GDM1 (cell line): ENCODE measurements around the gene SUN1.
"Not testable (repeated sequence)": the region's sequence is repeated elsewhere in the genome, so short reads cannot be mapped to it uniquely, and the experiment has no call there.

Experiments used
- DNase-seq: peaks from one replicate; lab custom pipeline; 2025; lab: John Stamatoyannopoulos, UW

Gene SUN1

DNA sequence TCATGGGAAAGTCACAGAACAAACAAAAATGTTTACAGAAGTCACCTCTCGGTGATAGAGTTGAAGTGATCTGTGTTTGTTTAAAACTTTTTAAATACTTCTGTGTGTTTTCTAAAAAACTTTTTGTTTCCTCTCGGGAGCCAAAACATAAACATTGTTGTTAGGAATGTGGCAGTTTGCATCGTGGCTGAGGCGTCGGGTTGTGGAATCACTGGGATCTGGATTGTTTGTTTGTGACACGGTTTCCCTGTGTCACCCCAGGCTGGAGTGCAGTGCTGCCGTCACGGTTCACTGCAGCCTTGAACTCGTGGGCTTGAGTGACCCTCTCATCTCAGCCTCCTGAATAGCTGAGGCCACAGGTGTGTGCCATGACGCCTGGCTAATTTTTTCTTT lies 29.0 kb upstream of the SUN1 start:
- no peak for DNase-seq

DNA sequence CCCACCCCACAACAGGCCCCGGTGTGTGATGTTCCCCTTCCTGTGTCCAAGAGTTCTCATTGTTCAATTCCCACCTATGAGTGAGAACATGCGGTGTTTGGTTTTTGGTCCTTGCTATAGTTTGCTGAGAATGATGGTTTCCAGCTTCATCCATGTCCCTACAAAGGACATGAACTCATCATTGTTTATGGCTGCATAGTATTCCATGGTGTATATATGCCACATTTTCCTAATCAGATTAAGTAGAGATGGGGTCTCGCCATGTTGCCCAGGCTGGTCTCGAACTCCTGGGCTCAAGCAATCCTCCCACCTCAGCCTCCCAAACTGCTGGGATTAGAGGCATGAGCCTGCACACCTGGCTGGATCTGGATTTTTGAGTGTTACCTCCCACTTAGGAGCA lies 28.5 kb upstream of the SUN1 start:
- DNase-seq, result not testable (repeated sequence)

DNA sequence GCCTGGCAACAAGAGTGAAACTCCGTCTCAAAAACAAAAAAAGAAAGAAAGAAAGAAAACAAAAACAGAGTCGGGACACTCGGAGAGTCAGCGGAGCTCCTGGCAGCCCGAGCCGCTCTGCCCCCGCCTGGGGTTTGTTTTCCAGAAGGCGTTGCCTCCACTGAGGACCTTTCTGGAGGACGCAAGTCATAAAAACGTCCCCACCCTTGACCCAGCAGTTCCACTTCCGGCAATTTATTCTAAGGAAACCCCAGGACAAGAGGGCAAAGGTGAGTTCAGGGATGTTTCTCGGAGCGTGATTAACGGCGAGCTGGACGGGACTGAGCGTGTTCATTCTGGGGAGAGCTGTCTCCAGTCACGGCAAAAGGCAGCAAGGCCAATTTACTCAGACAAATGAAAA lies 27.0 kb upstream of the SUN1 start:
- DNase-seq, result no peak

DNA sequence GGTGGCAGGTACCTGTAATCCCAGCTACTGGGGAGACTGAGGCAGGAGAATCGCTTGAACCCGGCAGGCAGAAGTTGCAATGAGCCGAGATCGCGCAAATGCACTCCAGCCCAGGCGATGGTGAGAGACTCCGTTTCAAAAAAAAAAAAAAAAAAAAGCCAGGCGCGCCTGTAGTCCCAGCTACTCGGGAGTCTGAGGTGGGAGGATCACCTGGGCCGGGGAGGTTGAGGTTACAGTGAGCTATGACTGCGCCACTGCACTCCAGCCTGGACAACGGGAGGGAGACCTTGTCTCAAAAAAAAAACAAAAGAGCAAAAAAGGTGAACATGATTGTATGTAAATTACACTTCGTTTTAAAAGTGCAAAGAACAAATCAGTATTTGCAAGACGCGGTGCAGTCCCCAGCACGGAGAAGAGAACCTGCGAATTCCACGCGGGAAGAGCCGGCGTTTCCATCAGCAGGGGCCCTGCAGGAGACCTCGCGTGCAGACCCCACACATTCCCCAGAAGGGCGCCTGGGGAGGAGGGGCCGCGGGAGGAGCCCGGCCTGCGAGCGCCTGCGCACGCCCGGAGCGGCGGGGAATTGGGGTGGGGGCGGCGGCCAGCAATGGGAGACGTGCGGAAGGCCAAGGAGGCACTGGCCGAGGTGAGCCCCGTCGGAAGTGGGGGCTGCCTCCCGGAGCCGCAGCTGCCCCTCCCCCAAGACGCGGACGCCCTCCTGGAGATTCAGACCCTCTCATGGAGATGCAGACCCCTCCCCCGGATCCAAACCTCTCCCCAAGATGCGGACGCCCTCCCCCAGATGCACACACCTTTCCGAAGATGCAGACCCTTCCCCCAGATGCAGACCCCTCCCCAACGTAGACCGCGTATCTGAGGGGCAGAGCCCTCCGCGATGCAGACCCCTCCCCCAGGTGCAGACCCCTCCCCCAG lies 16.7 kb upstream of the SUN1 start:
- no peak for DNase-seq

DNA sequence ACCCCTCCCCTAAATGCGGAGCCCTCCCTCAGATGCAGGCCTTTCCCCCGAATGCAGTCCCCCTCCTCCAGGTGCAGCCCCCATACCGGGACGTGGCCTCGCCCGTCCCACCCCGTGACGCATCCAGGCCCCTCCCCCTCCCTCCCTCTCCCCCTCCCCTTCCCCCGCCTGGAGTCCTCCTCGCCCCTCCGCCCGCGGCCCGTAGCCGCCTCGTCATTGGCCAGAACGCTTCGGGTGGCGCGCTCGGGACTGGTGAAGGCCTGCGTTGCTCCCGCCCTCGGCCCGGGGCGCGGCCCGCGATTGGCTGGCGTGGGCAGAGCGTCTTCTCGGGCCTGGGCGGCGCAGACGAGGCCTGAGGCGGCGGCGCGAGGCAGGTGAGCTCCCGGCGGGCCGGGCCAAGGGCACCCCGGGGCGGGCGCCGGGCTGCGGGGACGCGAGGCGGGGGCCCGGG lies 16.0 kb upstream of the SUN1 start:
- DNase-seq, result peak; percentile 95

DNA sequence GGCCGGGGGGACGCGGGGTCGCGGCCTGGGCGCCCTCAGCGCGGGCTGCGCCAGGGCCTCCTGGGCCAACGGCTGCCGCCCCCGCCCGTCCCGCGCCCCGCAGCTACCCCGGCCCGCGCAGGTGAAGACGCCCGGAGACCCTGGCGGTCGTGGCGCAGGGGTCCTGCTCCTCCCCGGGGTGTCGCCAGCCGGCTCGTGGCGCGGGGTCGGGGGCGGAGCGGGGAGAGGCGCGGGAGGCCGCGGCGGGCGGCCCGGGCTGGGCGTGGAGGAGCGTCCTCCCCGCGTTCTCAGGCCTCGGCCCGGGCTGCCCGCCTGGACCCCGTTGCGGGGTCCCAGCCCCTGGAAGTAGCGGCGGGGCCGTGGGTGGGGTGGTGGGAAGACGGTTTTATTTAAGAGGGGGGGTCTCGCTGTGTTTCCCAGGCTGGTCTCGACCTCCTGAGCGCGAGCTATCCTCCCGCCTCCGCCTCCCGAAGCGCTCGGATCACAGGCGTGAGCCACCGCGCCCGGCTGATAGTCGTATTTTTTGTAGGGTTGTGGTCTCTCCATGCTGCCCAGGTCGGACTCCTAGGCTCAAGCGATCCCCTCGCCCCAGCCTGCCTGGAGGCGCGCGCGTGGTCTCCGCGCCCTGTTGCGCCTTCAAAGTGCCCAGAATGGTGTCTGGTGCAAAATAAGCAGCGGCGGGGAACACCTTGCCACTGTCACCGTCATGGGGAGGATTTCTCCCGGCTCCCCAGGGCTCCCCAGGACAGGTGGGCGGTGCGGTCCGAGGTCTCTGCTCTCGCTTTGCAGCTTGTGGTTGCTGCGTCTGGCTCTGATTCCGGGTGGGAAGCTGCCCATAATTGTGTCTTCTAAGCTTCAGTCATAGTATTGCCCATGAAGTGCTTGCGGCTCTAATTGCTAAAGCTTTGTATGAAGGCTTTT lies 15.3 kb upstream of the SUN1 start:
- DNase-seq, result no peak

DNA sequence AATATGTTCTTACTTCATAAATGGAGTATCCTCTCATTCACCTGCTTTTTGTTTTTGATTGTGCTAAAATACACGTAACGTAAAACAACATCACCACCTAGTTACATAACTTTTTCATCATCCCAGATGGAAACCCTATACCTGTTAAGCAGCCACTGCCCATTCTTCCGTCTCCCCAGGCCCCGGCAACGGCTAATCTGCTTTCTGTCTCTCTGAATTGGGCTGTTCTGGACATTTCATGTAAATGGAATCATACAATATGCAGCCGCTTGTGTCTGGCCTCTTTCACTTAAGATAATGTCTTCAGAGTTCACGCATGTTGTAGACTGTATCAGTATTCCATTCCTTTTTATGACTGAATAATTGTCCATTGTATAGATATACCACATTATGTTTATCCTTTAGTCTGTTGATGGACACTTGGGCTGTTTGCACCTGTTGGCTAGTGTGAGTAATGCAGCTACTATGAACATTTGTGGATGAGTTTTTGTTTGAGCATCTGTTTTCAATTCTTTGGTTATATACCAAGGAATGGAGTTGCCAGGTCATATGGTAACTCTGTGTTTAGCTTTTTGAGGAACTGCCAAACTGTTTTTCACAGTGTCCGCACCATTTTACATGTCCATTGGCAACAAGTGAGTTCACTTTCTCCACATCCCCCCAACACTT lies 14.1 kb upstream of the SUN1 start:
- no peak for DNase-seq

DNA sequence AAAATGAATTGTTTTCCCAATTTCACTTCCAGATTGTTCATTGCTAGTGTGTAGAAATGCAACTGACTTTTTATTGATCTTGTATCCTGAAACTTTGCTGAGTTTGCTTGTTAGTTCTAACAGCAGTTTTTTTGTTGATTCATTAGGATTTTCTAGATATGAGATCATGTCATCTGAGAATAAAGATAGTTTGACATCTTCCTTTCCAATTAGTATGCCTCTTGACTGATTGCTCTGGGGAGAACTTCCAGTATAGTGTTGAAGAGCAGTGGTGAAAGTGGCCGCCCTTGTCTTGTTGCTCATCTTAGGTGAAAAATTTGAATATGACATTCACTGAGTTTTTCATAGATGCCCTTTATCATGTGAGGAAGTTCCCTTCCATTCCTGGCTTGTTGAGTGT lies 11.9 kb upstream of the SUN1 start:
- no peak for DNase-seq

DNA sequence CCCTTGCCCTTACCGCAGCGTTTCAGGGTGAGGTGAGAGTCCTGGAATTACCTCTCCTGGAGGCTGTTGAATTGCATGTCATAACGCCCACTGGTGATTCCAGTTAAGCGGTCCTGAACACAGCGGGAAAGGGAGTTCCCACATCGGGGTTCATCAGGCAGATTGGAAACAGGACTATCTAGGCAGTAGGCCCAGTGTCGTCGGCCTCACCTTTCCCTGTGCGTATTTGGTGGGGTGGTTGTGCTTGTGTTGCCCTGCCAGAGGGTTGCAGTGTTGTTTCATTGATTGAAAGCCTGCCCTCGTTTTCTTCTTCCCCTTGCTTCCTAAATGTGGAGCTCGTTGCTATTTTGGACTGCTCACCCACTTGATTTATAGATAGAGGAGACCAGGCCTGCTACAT lies 10.6 kb upstream of the SUN1 start:
- DNase-seq, result no peak

DNA sequence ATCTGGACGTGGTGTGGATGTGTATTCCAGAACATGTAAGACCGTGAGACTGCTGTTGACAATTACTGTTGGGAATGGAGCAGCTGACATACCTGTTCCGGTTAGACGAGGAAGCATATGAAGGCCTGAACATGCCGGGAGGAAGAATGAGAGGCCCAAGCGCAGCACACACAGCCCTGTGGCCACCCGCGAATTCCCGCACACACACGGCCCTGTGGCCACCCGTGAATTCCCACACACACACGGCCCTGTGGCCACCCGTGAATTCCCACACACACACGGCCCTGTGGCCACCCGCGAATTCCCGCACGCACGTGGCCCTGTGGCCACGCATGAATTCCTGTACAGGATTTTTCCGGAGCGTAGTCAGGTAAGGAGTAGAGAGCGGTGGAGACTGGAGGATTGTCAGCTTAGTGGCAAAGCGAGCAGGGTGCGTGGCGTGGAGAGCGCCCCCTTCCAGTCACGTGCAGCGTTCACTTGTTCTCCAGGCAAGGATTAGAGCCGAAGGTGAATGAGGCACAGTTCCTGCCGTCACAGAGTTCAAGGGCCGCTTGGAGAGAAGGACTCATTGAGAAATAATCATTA lies 9.5 kb upstream of the SUN1 start:
- no peak for DNase-seq

DNA sequence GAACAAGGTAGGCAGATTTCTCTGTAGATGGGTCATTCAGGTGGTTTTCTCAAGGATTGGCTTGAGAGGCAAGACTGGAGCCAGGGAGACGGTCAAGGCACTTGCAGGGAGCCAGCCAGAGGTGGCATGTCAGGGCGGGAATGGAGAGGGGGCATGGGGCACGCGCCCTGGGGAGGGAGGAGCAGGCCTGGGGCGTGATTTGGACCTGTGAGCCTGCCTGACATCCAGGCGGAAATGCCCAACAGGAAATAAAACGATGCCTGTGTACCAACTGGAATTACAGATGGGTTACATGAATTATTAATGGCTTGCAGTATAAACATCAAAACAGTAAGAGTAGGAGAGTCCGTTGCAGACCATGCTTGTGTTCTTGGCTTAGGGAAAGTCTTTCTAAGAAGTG lies 8.6 kb upstream of the SUN1 start:
- DNase-seq, result no peak

DNA sequence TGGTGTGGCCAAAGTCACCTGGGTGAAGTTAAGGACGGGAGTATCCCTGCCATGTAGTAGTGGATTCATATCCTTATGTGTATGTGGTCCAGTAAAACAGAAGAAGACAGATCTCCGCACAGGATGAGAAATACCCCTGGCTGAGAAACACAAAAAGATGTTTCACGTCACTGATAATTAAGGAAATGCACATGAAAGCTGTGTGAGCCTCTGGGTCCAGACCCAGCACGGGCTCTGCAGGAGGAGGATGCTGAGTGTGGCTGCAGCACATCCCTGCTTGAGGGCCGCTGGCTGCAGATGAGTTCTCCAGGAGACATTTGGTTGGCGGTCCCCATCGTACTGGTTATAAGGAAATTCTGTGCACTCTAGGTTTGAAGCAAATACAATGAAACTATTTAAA lies 8.2 kb upstream of the SUN1 start:
- DNase-seq, result no peak

DNA sequence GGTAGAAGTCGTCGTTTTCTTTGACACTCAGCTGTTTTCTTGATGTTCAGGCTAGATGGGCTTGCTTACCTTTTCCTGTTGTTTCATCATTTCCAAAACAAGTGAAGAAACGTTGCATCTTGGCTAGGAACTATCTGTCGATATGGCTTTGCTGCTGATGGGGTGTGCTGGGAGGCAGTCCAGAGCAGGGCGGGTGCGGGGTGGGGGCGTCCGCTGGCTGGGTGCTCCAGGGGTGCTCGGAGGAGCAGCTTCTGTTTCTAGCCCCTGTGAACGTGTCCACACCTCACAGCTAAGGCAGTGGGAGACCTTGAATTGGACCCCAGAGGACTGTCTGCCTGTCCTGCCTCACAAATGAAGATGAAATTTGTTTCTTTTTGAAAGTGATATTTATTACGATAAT lies 7.6 kb upstream of the SUN1 start:
- no peak for DNase-seq

DNA sequence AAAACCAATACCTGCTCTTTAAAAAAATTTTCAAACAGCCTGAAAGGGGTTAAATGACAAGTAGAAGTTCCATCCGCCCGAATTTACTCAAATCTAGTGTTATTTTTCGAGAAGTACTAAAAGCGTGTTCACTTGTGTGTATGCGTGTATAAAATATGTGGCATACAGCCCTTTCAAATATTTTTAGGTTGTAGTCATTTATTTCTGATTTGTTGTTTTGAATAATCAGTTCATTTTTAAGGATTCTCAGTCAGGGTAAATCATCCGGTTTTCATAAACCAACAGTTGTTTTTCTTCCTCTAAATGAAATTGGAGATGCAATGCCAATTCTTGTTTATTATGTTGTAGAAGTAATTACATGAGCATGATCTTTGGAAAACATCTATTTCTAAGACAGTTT lies 6.9 kb upstream of the SUN1 start:
- no peak for DNase-seq

DNA sequence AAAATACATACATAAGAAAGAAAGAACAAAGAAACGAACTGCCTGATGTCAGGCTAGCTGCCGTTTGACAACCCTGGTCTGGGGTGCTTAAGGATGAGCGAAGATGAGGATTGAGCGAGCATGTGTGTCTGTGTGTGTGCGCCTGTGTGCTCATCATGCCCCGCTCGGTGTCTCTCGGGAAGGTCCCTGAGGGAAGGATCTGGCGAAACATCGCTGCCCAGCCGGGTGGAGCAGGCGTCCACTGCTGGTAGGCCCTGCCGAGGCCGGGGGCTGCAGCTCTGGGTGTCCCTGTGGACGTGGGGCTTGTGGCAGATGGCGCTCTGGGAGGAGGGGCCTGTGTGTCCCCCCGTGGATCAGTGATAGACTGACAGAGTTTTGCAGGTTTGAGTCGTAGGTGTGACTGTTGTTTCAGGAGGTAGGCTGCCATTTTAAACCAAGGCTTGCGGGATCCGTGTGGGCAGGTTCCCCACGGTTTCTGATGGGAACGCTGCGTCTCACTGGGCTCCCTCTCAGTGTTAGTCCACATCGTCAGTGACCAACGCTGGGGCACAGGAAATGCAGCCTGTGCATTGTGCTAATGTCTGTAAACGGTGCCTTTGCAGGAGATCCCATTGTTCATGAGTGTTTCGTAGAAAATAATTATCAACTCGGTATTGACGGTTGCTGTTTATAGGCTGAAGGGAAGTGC lies 5.9 kb upstream of the SUN1 start:
- no peak for DNase-seq

DNA sequence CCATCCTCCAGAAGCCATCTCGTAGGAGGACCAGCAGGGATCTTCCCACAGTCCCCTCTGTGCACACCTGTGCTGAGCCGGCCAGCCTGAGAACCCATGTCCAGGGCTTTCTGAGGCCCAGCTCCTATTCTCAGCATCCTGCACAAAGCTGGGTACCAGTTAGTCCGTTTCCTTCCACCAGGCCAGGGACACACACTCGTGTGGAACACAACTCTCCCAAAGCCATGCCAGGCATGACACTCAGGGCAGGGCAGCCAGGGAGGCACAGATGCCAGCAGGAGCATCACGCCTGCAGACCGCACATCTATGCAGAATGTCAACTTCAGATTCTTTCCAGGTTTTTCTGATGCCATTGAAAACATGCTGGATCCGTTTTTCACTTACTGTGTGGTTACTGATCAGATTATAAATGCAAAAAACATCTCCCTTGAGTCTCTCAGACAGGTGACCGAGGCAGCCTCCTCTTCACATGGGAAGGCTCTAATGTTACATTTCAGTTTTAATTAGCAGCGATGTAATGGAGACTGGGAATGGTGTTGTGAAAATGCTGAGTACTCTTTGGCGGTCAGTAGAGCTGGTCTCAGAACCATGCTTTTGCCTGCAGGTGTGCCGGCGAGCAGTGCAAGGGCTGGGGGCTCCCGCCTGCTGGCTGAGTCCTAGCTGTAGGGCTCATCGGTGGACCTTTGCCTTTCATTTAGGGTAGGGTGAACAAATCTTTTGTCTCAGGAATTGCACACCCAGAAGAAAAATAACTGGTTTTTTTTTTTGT lies 3.3 kb upstream of the SUN1 start:
- no peak for DNase-seq

DNA sequence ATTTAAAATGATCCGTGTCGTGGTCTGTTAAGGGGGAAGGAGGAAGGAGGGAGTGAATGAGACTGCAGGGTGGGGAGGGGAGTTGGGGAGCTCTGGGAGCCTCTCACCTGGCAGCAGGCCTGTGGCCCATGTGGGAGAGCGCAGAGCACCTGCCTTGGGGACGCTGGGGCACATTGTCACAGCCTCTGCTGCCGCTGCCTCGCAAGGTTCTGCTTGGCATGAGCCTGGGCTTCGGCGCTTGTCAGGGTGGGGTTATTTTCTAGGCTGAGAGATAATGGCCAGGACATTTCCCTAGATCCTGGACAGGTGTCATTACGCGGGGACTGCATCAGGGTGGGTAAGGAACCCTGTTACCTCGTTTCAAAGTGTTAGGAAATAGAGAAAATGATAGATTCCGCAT lies 2.2 kb upstream of the SUN1 start:
- DNase-seq, result no peak

DNA sequence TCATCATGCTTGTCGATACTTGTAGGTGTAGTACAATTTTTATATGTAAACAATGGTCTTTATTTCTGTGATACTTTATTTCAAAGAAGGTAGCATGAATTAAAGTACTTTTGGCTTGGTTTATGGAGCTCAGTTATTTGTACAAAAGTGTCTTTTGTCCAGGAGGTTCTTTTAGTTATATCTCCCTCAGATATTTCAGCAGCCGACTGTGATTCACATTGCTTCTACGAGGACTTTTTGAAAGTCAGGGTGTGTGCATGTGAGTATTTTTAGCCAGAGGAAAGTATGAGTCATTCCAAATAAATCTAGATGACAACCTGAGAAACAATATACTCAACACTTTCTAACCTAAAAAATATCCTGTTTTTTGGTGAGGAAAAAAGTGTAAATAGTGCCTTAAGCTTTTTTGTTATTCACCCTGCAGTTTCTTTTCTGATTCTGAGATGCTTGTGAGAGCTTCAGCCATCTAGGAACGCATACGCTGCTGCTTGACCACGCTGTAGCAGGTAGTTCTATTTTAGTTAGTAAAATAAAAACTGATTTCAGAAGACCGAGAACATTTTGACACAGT lies 595 bp upstream of the SUN1 start:
- no peak for DNase-seq

DNA sequence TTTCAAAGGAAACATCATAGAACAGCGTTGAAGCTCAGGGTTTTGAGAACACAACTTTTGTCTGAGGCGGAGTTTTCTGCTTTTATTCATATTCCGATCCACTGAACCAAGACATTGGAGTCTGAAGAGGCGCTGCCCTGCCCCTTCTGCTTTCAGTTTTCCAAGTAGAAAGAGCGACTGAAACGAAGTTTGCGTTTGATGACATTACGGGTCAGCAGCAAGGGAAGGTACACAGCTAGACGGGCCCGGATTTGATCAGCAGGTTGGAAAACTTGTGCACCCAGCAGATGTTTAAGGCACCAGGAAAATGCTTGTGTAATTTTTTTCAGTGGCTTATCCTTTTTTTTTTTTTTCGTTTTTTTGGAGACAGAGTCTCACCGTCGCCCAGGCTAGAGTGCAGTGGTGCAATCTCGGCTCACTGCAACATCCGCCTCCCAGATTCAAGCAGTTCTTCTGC lies 720 bp downstream of the SUN1 start:
- no peak for DNase-seq

DNA sequence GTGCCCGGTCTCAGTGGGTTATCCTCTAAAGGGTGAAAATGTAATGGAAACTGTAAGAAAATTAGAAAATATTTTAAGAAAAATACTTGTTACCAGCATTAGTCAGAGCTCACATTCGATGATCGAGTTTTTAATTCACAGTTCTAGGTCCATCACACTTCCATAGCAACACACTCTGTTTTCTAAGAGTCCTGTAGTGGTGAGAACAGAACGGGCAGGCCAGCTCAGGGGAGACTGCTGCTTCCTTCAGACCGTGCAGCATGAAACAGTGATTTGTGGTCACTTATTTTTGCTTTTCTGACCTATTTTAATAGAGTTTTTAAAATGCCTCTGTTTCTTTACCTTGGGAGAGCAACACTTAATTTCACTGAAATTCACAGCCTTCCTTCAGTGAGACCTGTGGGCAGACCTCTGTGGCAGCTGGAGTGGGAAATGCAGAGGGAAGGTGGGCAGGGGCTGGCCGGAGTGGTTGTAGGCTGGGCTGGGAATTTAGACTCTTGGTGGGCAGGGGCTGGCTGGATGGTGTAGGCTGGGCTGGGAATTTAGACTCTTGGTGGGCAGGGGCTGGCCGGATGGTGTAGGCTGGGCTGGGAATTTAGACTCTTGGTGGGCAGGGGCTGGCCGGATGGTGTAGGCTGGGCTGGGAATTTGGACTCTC lies 1.5 kb downstream of the SUN1 start:
- no peak for DNase-seq
